GM18505 (cell line): Measurements from ENCODE around the gene GPR42.

Source experiments
- ATAC-seq: cut with Tn5 transposase; IDR thresholded peaks from one replicate; pipeline ENCODE4 v1.9.1; 2021; ENCODE audit not compliant: unreplicated experiment
- POLR2A ChIP-seq: IDR thresholded peaks from 4 replicates; pipeline ENCODE4 v1.6.1; 2011; ENCODE audit warnings: borderline replicate concordance; ENCODE audit not compliant: insufficient read depth, insufficient read length; ENCODE audit errors: extremely low read depth

GPR42 gene

DNA sequence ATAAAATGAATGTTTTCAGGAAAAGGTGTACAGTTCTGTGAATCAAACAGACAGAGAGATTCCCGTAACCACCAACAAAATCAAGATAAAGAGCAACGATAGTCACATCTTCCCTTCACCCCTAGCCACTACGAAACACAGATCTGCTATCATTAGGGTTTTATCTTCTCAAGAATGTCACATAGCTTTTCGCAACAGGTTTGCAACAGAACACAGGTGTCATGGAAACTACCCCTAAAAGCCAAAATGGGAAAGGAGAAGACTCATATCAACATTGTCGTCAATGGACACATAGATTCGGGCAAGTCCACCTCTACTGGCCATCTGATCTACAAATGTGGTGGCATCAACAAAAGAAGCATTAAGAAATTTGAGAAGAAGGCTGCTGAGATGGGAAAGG lies 11.1 kb downstream of the GPR42 start:
- no peak for TF ChIP-seq POLR2A
- ATAC-seq, result no peak

DNA sequence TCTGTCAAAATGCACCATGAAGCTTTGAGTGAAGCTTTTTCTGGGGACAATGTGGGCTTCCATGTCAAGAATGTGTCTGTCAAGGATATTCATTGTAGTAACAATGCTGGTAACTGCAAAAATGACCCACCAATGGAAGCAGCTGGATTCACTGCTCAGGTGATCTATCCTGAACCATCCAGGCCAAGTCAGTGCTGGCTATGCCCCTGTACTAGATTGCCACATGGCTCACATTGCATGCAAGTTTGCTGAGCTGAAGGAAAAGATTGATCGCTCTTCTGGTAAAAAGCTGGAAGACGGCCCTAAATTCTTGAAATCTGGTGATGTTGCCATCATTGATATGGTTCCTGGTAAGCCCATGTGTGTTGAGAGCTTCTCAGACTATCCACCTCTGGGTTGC lies 12.7 kb downstream of the GPR42 start:
- no peak for ATAC-seq

DNA sequence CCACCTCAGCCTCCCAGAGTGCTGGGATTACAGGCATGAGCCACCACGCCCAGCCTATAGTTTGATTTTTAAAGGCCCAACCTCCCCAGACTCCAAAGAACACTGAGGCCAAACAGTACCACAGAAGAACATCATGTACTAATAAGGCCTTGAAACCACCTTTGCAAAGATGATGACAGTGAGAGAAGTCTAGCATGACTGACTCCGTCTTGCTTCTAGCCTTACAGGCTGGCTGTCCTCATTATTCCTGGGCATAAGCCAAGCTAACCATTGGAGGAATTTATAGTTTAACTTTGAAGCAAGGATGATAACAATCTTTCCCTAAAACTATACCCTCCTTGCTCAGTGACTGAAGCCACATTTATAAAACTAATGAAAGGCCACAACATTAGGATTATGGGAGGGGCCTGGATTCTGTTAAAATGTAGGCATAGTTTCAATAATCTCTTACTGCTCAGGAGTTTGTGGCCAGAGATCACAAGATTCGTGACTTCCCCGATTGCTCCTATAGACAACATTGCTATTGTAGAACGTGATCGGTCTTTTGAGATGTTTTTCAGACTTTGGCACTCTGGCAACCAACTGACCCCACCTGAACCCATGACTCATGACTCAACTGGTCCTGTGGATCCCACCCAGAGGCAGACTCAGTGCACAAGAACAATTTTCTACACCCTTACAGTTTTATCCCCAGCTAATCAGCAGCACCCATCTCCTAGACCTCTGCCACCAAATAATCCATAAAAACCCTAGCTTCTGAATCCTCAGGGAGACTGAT lies 17.6 kb downstream of the GPR42 start:
- no peak for TF ChIP-seq POLR2A
- ATAC-seq, result no peak

More for the DNA sequence above, 12.7 kb downstream of the GPR42 start:
- no peak for TF ChIP-seq POLR2A

DNA sequence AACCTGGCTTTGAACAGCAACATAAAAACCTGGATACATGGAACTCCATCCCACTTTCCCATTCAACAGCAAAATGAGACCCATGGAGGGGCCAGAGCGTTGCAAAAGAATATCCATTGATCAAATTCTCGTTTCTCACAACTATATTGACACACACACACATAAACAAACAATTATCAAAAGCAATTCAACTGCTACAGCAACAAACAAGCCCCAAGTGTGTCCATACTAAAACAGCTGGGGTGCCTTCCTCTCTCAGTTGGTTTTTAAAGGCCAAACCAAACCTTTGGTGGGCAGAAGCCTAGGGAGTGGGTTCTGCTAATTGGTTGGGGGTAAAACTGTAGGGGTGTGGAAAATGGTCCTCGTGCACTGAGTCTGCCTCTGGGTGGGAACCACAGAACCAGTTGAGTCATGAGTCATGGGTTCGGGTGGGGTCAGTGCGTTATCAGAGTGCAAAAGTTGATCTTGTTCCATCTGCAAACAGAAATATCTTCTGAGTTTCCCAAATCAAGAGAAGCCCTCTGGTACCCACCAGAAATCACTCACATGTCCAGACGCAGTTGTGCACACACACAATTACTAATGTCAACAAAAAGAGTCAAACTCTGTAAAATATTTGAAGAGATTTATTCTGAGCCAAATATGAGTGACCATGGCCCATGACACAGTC lies 18.5 kb downstream of the GPR42 start:
- no peak for ATAC-seq
- no peak for TF ChIP-seq POLR2A

DNA sequence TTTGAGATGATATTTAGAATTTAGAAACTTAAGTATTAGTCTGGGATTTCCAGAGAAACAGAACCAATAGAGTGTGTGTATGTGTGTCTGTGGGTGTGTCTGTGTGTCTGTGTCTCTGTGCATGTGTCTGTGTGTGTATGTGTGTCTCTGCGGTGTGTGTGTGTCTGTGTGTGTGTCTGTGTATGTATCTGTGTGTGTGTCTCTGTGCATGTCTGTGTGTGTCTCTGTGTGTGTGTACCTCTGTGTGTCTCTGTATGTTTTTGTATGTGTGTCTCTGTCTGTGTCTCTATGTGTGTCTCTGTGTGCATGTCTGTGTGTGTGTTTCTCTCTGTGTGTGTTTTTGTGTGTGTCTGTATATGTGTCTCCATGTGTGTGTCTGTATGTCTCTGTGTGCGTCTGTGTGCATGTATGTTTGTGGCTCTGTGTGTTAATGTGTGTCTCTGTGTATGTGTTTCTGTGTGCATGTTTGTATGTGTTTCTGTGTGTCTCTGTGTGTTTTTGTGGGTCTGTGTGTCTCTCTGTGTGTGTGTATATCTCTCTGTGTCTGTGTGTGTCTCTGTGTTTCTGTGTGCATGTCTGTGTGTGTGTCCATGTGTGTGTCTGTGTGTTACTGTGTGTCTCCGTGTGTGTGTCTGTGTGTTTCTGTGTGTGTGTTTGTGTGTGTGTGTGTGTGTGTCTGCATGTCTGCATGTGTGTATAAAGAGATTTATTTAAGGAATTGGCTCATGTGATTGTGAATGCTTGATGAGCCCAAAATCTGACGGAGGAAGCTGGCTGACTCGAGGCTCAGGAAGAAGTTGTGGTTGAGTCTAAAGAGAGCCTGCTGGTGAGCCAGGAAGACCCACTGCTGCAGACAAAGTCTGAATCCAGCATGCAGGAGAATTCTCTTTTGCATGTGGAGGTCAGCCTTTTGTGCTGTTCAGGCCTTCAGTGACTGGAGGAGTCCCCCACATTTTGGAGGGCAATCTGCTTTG lies 22.2 kb downstream of the GPR42 start:
- TF ChIP-seq POLR2A, result no peak
- no peak for ATAC-seq

DNA sequence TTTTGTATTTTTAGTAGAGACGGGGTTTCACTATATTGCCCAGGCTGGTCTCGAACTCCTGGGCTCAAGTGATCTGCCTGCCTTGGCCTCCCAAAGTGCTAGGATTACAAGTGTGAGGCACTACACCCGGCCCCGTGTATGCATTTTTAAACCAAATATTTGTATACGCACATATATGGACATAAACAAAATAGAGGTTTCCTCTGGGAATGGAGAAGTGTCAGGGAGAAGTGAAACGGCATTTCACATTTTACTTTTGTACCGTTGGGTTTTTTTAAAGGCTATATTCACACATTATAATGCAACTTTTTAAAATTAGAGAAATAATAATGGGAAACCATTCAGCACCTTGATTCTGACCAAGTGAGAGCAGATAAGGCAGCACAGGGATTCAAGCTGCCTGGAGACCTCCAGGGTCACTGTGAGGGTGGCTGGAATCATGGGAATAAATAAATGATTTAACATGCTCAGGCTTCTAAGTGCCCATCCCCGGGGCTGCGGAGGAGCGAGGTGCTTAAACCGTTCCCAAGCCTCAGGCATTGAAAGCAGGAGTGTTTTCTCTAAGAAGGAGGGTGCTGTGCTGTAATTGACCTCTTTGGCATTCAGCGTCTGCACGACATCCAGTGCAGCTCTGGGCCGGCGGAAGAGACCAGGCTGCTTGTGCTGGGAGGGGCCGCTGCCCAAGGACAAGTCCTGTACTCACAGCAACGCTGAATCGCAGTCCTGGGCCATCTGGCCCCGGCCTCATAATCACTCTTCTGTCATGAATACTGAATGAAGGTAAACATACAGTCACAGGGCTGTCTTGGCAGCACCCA lies 24.7 kb downstream of the GPR42 start:
- no peak for ATAC-seq
- TF ChIP-seq POLR2A, result no peak

DNA sequence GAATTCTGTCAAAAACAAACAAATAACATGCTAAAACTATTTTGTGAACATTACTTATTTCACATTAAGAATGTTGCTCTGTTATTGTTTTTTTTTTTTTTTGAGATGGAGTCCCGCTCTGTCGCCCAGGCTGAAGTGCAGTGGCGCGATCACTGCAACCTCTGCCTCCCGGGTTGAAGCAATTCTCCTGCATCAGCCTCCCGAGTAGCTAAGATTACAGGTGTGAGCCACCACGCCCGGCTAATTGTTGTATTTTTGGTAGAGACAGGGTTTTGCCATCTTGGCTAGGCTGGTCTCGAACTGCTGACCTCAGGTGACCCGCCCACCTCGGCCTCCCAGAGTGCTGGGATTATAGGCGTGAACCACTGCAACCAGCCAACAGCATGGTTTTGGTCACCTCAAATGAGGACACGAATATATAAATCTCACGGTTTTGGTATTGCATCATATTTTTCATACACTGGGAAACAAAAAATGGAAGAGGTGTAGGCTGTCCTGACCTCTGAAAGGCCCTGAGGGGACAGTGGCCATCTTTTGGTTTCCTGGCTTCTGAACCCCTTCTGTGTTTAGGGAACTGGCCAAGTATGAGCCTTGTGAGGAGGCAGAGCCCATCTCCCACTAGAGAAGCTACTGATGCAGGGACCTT lies 25.5 kb downstream of the GPR42 start:
- ATAC-seq, result no peak
- no peak for TF ChIP-seq POLR2A

DNA sequence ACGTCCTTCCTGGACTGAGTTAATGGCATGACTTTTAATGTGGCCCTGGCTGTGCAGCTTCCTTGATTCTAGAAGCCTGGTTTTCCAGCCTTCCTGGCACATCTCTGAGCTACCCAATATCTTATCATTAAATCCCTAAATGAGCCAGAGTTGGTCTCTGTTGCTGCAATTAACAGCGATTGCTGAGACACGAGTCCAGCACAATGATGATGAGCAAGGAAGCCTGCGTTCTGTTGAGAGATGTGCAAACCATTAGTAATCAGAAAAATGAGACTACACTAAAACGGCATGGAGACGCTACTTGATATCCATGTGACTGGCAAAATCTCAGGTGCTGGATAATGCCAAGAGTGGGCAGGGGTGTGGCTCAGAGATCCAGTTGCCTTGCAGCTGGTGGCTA lies 26.2 kb downstream of the GPR42 start:
- TF ChIP-seq POLR2A, result no peak
- ATAC-seq, result no peak

DNA sequence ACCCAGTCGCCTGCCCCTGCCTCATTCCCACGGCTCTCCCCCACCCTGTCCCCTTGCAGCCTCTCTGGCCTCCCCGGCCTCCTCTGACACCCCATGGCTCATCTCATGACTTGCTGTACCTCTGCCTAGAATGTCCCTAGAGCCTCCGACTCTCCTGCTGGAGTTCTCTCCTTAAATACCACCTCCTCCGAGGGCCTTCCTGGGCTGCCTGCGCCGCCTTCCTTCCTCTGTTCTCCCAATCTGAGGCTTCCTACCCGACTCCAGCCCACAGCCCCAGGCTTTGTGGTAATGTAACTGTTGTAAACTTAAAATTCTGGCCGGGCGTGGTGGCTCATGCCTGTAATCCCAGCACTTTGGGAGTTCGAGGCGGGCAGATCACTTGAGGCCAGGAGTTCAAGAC lies 27.7 kb downstream of the GPR42 start:
- no peak for TF ChIP-seq POLR2A

DNA sequence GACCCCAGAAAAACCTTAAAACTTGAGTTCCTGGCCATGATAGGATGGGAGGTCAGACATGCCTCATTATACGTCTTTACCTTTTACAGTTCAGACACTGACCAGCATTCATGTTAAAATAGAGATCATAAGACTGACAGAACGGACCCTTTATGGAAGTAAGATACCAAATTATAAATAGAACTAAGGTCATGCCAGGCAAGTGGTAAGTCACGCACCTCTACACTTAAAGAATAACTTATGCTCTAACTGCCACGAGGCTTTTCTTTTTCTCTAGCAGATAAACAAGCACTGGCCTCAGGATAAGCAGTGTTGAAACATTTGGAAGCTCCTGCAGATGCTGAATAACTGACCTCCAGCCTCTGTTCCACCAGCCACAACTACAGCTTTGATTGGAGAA lies 28.4 kb downstream of the GPR42 start:
- no peak for ATAC-seq
- TF ChIP-seq POLR2A, result no peak

More for the DNA sequence above, 27.7 kb downstream of the GPR42 start:
- ATAC-seq, result no peak

DNA sequence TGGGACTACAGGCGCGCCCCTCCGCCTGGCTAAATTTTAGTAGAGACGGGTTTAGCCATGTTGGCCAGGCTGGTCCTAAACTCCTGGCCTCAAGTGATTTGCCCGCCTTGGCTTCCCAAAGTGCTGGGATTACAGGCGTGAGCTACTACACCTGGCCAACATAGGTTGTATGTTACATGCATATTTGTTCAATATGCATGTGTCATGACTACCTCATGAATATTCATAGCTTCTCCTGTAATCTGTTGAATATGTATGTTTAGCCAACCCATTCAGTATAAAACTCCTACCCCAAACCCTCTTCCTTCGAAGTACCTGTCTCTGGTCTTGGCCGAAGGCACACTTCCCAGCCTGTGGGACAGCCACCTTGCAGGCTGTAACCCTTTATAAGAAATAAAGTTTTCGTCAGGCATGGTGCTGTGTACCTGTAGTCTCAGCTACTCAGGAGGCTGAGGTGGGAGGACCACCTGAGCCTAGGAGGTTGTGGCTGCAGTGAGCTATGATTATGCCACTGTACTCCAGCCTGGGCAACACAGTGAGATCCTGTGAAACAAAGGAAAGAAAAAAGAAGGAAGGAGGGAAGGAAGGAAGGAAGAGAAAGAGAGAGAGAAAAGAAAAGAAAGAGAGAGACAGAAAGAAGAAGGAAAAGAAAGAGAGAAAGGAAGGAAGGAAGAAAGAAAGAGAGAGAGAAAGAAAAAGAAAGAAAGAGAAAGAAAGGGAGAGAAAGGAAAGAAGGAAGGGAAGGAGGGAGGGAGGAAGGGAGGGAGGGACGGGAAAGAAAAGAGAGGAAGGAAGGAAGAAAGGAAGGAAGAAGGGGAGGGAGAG lies 29.3 kb downstream of the GPR42 start:
- ATAC-seq, result no peak
- no peak for TF ChIP-seq POLR2A
